ENCODE data around the gene BRI3. TPM values are rescaled to one million over a fixed set of nuclear protein-coding genes. Genes with fewer than 3 reads are reported as not detected.
A peak's percentile ranks its signal among the peaks of the same experiment; 100 is the strongest.

BRI3 gene
- total and polyA plus RNA-seq, 11 donors, result 51.0 to 274 (median 229) TPM

- peaks cover 0 to 34% (median 15%) of the 10 kb centered on the region in 12 donors for H3K4me1 ChIP-seq
- no peak for ATAC-seq
- peaks cover 0 to 63% (median 46%) of the 10 kb centered on the region in 9 donors for H3K36me3 ChIP-seq
- no peak overlapping the region for H3K4me3 ChIP-seq
- WGBS, 4 donors, result 79 to 83% (median 82%) methylated on average over 17 of the region's 17 CpGs
- intact Hi-C loops (cut with DNase I), result loop anchor here in 4 of 10 donors (10.0 kb wide), 2 partner anchors 112 to 452 kb away; partner anchors contain the start of gene BAIAP2L1 (in 1 of the 4)
- no peak for DNase-seq
- no peak overlapping the region for H3K27ac ChIP-seq
- no peak for TF ChIP-seq POLR2A (IDR thresholded peaks at IDR 0.05)
- TF ChIP-seq, protein P1, sequence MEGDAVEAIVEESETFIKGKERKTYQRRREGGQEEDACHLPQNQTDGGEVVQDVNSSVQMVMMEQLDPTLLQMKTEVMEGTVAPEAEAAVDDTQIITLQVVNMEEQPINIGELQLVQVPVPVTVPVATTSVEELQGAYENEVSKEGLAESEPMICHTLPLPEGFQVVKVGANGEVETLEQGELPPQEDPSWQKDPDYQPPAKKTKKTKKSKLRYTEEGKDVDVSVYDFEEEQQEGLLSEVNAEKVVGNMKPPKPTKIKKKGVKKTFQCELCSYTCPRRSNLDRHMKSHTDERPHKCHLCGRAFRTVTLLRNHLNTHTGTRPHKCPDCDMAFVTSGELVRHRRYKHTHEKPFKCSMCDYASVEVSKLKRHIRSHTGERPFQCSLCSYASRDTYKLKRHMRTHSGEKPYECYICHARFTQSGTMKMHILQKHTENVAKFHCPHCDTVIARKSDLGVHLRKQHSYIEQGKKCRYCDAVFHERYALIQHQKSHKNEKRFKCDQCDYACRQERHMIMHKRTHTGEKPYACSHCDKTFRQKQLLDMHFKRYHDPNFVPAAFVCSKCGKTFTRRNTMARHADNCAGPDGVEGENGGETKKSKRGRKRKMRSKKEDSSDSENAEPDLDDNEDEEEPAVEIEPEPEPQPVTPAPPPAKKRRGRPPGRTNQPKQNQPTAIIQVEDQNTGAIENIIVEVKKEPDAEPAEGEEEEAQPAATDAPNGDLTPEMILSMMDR (IDR thresholded peaks at IDR 0.05), result no peak
- H3K9me3 ChIP-seq, result no peaks in the 10 kb centered on the region
- no peaks in the 10 kb centered on the region for H3K27me3 ChIP-seq
Measured at GRCh38 chr7:98293265-98293664, 11.8 kb downstream of the BRI3 start.

DNA sequence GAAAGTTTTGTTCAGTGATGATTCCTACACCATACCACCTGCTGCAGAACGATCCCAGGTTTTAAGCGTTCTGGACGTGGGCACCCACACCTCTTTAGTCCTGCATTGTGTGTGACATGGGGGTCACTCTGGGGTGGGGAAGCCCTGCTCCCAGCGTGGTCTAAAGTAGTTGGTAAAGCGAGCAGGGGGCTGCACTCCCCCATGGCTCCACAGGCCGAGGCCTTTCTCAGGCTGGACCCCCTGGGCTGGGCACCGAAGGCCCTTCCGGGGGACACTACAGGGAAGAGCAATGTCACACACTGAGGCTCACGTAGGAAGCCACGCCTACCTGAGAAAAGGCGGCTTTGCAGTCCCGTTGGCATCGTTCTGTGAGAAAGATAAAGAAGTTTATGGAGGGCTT, 12.3 kb downstream of the BRI3 start:
- H3K27ac ChIP-seq, result no peak overlapping the region
- H3K9me3 ChIP-seq, result no peaks in the 10 kb centered on the region
- H3K4me3 ChIP-seq, result no peak overlapping the region
- no peaks in the 10 kb centered on the region for H3K27me3 ChIP-seq
- intact Hi-C loops (cut with DNase I), result loop anchor here in 6 of 10 donors (1.0 to 10.0 kb wide), 5 partner anchors 107 to 451 kb away; partner anchors contain the start of gene BAIAP2L1 (in 3 of the 6)
- peaks cover 0 to 29% (median 11%) of the 10 kb centered on the region in 12 donors for H3K4me1 ChIP-seq
- TF ChIP-seq, protein P1 (IDR thresholded peaks at IDR 0.05), result no peak
- no peak for TF ChIP-seq POLR2A (IDR thresholded peaks at IDR 0.05)
- ATAC-seq, result no peak
- H3K36me3 ChIP-seq, result peaks cover 0 to 58% (median 41%) of the 10 kb centered on the region in 9 donors
- WGBS, 4 donors, result 87 to 91% (median 88%) methylated on average over 11 to 13 of the region's 13 CpGs
- DNase-seq, result no peak

GRCh38 chr7:98294326-98294725, 12.8 kb downstream of the BRI3 start:
- H3K4me1 ChIP-seq, result peaks cover 0 to 24% (median 5%) of the 10 kb centered on the region in 12 donors
- H3K27ac ChIP-seq, result no peak overlapping the region
- intact Hi-C loops (cut with DNase I), result loop anchor here in 6 of 10 donors (1.0 to 10.0 kb wide), 5 partner anchors 106 to 450 kb away; partner anchors contain the start of gene BAIAP2L1 (in 3 of the 6)
- H3K36me3 ChIP-seq, result peaks cover 0 to 54% (median 37%) of the 10 kb centered on the region in 9 donors
- 85 to 90% (median 88%) methylated on average over 15 of the region's 15 CpGs for WGBS, 4 donors
- no peak for TF ChIP-seq POLR2A (IDR thresholded peaks at IDR 0.05)
- DNase-seq (no peak), ATAC-seq (no peak)
- no peak overlapping the region for H3K4me3 ChIP-seq
- H3K27me3 ChIP-seq, result no peaks in the 10 kb centered on the region
- no peaks in the 10 kb centered on the region for H3K9me3 ChIP-seq

DNA sequence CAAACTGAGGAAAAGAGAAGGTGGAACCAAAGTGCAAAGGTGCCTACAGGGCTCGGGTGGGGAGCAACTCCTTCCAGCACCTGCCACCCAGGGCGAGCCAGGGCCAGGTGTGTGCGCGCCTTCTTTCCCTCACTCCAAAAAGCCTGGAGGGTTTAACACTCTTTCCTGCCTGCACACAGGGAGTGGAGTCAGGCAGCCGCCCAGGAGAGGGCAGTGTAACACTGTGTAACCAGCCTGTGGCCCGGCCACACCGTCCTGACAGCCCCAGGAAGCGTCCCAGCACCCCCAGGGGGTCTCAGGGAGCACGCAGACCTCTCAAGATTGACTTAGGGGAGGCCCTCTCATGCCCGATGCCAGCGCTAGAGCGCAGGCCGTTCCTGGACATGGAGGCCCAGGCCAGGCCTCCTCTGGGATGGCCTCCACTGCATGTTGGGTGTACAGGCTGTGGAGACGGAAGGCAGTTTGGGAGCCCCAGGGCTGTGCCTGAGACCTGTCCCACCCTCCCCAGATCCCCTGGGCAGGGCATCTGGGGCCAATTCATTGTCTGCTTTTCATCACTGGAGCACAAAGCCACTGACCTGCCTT, 13.4 kb downstream of the BRI3 start:
- no peak overlapping the region for H3K4me3 ChIP-seq
- H3K27me3 ChIP-seq, result no peaks in the 10 kb centered on the region
- DNase-seq (peak in 1 of 5 donors; percentile 52), ATAC-seq (peak; percentile 55 to 77 (median 69))
- intact Hi-C loops (cut with DNase I), result loop anchor here (1.0 to 10.0 kb wide), 6 partner anchors 106 to 450 kb away; partner anchors contain the start of gene BAIAP2L1 (in 9 of the 10)
- H3K4me1 ChIP-seq, result peaks cover 0 to 19% (median under 1%) of the 10 kb centered on the region in 12 donors
- H3K9me3 ChIP-seq, result no peaks in the 10 kb centered on the region
- WGBS, 4 donors, result 42 to 62% (median 48%) methylated on average over 10 to 14 of the region's 14 CpGs
- TF ChIP-seq, protein P1 (IDR thresholded peaks at IDR 0.05), result peak; percentile 38 to 72 (median 58)
- peak in 1 of 2 donors; percentile 22 for TF ChIP-seq POLR2A (IDR thresholded peaks at IDR 0.05)
- H3K27ac ChIP-seq, result peak overlapping the region in 2 of 12 donors; percentile 14 to 25
- H3K36me3 ChIP-seq, result peaks cover 0 to 52% (median 37%) of the 10 kb centered on the region in 9 donors

All from heart left ventricle (tissue), 16 donors.